K562 (cell line): ENCODE data around the gene SCAP. TPM values are rescaled to one million over a fixed set of nuclear protein-coding genes. Genes with fewer than 3 reads are reported as not detected.

Experiments used
- CCNT2 ChIP-seq: IDR thresholded peaks from 2 replicates; pipeline ENCODE4 v1.6.1; 2011; ENCODE audit warnings: borderline replicate concordance, low read depth, mild to moderate bottlenecking, moderate library complexity, mixed read lengths, low read length; ENCODE audit not compliant: insufficient read length; ENCODE audit errors: extremely low read depth
- CEBPB ChIP-seq: fragments of 450-650 bp; IDR thresholded peaks from 2 replicates; pipeline ENCODE4 v1.6.1; 2016; ENCODE audit warnings: missing genetic modification characterization, missing compliant biosample characterization
- E2F3 ChIP-seq: fragments of 250-450 bp; sonication (Bioruptor Pico); IDR thresholded peaks from 2 replicates; pipeline ENCODE4 v1.4.0; 2020; ENCODE audit warnings: mild to moderate bottlenecking
- FOXK2 ChIP-seq, 2 experiments: fragments of 450-650 bp; IDR thresholded peaks in 1 of 2; conservative IDR thresholded peaks in 1 of 2; 2 replicates each; pipeline ENCODE4 v1.6.1; 2016; ENCODE audit warnings: low read depth in 2 of 2, mild to moderate bottlenecking in 1 of 2
- ILK ChIP-seq: fragments of 450-650 bp; IDR thresholded peaks from 2 replicates; pipeline ENCODE4 v1.6.1; 2016; ENCODE audit warnings: missing genetic modification characterization, low read depth, mild to moderate bottlenecking, missing compliant biosample characterization, moderate library complexity, borderline replicate concordance
- KLF1 ChIP-seq: fragments of 450-650 bp; IDR thresholded peaks from 2 replicates; pipeline ENCODE4 v1.6.1; 2016; ENCODE audit warnings: missing genetic modification characterization, missing compliant biosample characterization
- MAZ ChIP-seq, 2 experiments: fragments of 450-650 bp in 1 of 2; sonication (generic) in 1 of 2; formaldehyde crosslinking; IDR thresholded peaks in 1 of 2; conservative IDR thresholded peaks in 1 of 2; 2 replicates each; pipeline versions ENCODE4 v1.4.0 to v1.5.0; 2020; ENCODE audit warnings: mild to moderate bottlenecking in 1 of 2, missing genetic modification reagents in 1 of 2
- NFIX ChIP-seq: fragments of 250-450 bp; sonication (Bioruptor Pico); IDR thresholded peaks from 2 replicates; pipeline ENCODE4 v1.4.0; 2020; ENCODE audit warnings: low read depth, mild to moderate bottlenecking, moderate library complexity
- PCBP2 ChIP-seq: fragments of 200-400 bp; formaldehyde crosslinking; IDR thresholded peaks from 2 replicates; pipeline ENCODE4 v1.6.1; 2018; ENCODE audit warnings: low read length, low read depth, mild to moderate bottlenecking, moderate library complexity; ENCODE audit not compliant: poor library complexity, severe bottlenecking
- PTTG1 ChIP-seq: fragments of 450-650 bp; IDR thresholded peaks from 2 replicates; pipeline ENCODE4 v1.6.1; 2016; ENCODE audit warnings: low read depth, mild to moderate bottlenecking, missing genetic modification characterization, missing compliant biosample characterization
- VEZF1 ChIP-seq: fragments of 200-800 bp; sonication (Bioruptor generic); IDR thresholded peaks from 2 replicates; pipeline ENCODE4 v1.6.1; 2017; ENCODE audit warnings: missing genetic modification characterization, missing compliant biosample characterization
- ZFP91 ChIP-seq: sonication (generic); formaldehyde crosslinking; IDR thresholded peaks from 2 replicates; pipeline ENCODE4 v1.8.0; 2022; ENCODE audit warnings: mild to moderate bottlenecking, missing genetic modification reagents
- ZNF253 ChIP-seq: fragments of 250-450 bp; sonication (Bioruptor Pico); conservative IDR thresholded peaks from 2 replicates; pipeline ENCODE4 v1.6.1; 2021; ENCODE audit warnings: mild to moderate bottlenecking
- ZNF431 ChIP-seq: sonication (generic); formaldehyde crosslinking; IDR thresholded peaks from 2 replicates; pipeline ENCODE4 v1.8.0; 2022; ENCODE audit warnings: mild to moderate bottlenecking, missing genetic modification reagents
- polyA plus RNA-seq, 8 experiments: library from polyadenylated mRNA; depleted of rRNA in 4 of 8; stranded (reverse) in 5 of 8; unstranded in 3 of 8; fragments of >200 nt; fragmentation: Nextera tagmentation in 2 of 8; fragmentation: Illumina TruSeq in 1 of 8; extraction: Ambion mirVana in 2 of 8; extraction: Trizol in 1 of 8; gene quantifications; 2 replicates each; pipeline versions ENCODE4 v1.2.1 to v1.2.3, GENCODE V29; 2011 to 2014; ENCODE audit warnings: inconsistent platforms in 1 of 8, missing spikeins in 1 of 8
- total RNA-seq, 7 experiments: library from RNA; depleted of rRNA in 6 of 7; stranded (reverse); fragments of >200 nt in 6 of 7; fragmentation: Illumina TruSeq in 2 of 7; extraction: Trizol in 2 of 7; gene quantifications; 2 replicates each; pipeline versions ENCODE4 v1.2.1 to v1.2.3, GENCODE V29; 2011 to 2021; ENCODE audit warnings: low replicate concordance in 1 of 7
- TF ChIP-seq, protein P1 (sequence below): sonication (generic); formaldehyde crosslinking; IDR thresholded peaks from 2 replicates; pipeline ENCODE4 v1.5.0; 2020; ENCODE audit warnings: missing genetic modification reagents
- TF ChIP-seq, protein P2 (sequence below): fragments of 450-650 bp; IDR thresholded peaks from 2 replicates; pipeline ENCODE4 v1.6.1; 2018; ENCODE audit warnings: mild to moderate bottlenecking, low read depth; ENCODE audit not compliant: partially characterized antibody
- TF ChIP-seq, protein P3 (sequence below), 3 experiments: IDR thresholded peaks in 2 of 3; conservative IDR thresholded peaks in 1 of 3; 2 replicates each; pipeline ENCODE4 v1.5.1; 2011 to 2012; ENCODE audit warnings: low read length in 3 of 3, mild to moderate bottlenecking in 3 of 3, control low read depth in 2 of 3, improper control_type of control experiment in 1 of 3, inconsistent platforms in 1 of 3, low read depth in 1 of 3, mixed read lengths in 1 of 3, moderate library complexity in 1 of 3; ENCODE audit not compliant: insufficient read depth in 2 of 3

SCAP gene
- total and polyA plus RNA-seq, 9 of the 15 experiments (the other 6 are each of a cell fraction or from before 2014, with no cell fraction given): 2.6 to 104 (median 37.8) TPM

- TF ChIP-seq, protein P1, sequence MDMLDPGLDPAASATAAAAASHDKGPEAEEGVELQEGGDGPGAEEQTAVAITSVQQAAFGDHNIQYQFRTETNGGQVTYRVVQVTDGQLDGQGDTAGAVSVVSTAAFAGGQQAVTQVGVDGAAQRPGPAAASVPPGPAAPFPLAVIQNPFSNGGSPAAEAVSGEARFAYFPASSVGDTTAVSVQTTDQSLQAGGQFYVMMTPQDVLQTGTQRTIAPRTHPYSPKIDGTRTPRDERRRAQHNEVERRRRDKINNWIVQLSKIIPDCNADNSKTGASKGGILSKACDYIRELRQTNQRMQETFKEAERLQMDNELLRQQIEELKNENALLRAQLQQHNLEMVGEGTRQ (CRISPR knock-in tag): no peak
- TF ChIP-seq ZNF253 (no peak), VEZF1 (CRISPR knock-in tag) (no peak; the same call in 1 of the 2 replicates), KLF1 (tag) (peak; percentile 84; the same call in 1 of the 2 replicates), FOXK2 (conservative IDR thresholded peaks at IDR 0.05 in 1 of 2, IDR thresholded peaks at IDR 0.05 in 1 of 2; ENCODE audit: low read depth in 2 of 2) (0 out of 4 replicates have a peak, but pooled peaks of 1 of the 2 experiments have one; percentile 14), NFIX (CRISPR knock-in tag) (no peak), CCNT2 (peak; percentile 47), MAZ (CRISPR knock-in tag; conservative IDR thresholded peaks at IDR 0.05 in 1 of 2, IDR thresholded peaks at IDR 0.05 in 1 of 2) (peak; percentile 83 to 89), PTTG1 (no peak), PCBP2 (no peak), CEBPB (0 out of 2 replicates have a peak, but pooled peaks have one; percentile 19), E2F3 (CRISPR knock-in tag) (peak; percentile 86), ILK (tag) (no peak), ZFP91 (peak; percentile 28; the same call in 1 of the 2 replicates), ZNF431 (CRISPR knock-in tag) (peak; percentile 74)
- TF ChIP-seq, protein P2, sequence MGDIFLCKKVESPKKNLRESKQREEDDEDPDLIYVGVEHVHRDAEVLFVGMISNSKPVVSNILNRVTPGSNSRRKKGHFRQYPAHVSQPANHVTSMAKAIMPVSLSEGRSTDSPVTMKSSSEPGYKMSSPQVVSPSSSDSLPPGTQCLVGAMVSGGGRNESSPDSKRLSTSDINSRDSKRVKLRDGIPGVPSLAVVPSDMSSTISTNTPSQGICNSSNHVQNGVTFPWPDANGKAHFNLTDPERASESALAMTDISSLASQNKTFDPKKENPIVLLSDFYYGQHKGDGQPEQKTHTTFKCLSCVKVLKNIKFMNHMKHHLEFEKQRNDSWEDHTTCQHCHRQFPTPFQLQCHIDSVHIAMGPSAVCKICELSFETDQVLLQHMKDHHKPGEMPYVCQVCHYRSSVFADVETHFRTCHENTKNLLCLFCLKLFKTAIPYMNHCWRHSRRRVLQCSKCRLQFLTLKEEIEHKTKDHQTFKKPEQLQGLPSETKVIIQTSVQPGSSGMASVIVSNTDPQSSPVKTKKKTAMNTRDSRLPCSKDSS: no peak
- TF ChIP-seq, protein P3, sequence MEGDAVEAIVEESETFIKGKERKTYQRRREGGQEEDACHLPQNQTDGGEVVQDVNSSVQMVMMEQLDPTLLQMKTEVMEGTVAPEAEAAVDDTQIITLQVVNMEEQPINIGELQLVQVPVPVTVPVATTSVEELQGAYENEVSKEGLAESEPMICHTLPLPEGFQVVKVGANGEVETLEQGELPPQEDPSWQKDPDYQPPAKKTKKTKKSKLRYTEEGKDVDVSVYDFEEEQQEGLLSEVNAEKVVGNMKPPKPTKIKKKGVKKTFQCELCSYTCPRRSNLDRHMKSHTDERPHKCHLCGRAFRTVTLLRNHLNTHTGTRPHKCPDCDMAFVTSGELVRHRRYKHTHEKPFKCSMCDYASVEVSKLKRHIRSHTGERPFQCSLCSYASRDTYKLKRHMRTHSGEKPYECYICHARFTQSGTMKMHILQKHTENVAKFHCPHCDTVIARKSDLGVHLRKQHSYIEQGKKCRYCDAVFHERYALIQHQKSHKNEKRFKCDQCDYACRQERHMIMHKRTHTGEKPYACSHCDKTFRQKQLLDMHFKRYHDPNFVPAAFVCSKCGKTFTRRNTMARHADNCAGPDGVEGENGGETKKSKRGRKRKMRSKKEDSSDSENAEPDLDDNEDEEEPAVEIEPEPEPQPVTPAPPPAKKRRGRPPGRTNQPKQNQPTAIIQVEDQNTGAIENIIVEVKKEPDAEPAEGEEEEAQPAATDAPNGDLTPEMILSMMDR (IDR thresholded peaks at IDR 0.05 in 2 of 3, conservative IDR thresholded peaks at IDR 0.05 in 1 of 3; ENCODE audit: insufficient read depth in 2 of 3, low read depth in 1 of 3, low read length in 3 of 3): peak; percentile 83 to 95 (median 92)
These were observed 37.6 kb upstream of the SCAP start, which contains the start of gene ELP6 (continued) for GRCh38 chr3:47513125-47513929.
